HG03103 (cell line): Measurements from ENCODE around the gene SORL1.
"Not testable (repeated sequence)": the region's sequence is repeated elsewhere in the genome, so short reads cannot be mapped to it uniquely, and the experiment has no call there.

ENCODE experiments used
- ATAC-seq: cut with Tn5 transposase; IDR thresholded peaks from one replicate; pipeline ENCODE4 v1.9.1; 2021; ENCODE audit warnings: low read depth; ENCODE audit not compliant: unreplicated experiment

Gene SORL1

GRCh38 chr11:121451986-121452608 lies at the start of gene SORL1:
Gene SORL1 (plus strand): TSS chr11:121452314. CDS start chr11:121452332, 18 bp downstream.
- ATAC-seq, result peak; percentile 49

- ATAC-seq, result no peak
These were observed 46.5 kb upstream of the SORL1 start for GRCh38 chr11:121405646-121406045.

GRCh38 chr11:121406291-121406690 lies 45.8 kb upstream of the SORL1 start:
- no peak for ATAC-seq

- ATAC-seq, result no peak
These were observed 43.3 kb upstream of the SORL1 start for GRCh38 chr11:121408830-121409229.

- not testable (repeated sequence) for ATAC-seq
These were observed 42.1 kb upstream of the SORL1 start for GRCh38 chr11:121410041-121410440.

DNA sequence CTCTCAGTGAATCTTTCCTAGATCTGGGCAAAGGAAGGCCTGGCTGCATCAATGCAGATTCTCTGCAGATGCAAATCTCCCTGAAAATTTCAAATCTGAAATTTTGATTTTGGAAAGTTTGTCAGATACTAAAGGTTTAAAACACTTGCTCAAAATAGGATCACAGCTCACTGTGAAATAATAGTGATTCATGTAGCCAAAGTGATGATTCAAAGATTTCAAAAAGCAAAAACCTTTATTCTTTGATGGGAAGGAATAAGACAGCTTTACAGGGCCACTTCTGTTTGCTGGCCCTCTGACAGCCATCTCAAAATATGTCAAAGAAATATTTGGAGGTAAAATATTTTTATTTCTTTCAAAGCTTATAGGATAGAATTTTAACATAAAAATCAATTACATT lies 40.8 kb upstream of the SORL1 start:
- not testable (repeated sequence) for ATAC-seq

DNA sequence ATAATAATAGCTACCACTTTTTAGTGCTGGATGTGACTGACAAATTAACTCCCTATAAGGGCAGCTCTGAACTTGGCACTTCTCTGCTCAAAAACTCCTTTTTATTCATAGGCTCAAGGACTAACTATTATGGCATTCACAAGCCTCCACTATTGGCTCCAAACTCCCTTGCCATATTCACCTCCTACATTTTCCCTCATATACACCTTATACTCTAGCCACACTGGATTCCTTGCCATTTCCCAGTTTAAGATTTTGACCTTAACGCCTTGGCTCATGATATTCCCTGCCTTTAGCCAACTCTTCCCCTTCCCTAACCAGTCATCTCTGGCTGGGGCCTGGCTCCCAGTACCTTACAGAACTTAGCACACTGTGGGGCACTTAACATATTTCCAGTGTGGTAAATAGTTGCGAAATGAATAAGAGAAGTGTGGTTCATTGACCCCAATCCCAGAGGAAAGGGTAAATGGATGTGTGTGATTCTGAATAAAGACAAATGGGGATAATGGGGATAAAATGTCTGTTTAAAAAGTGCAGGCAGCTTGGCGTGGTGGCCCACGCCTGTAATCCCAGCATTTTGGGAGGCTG lies 40.0 kb upstream of the SORL1 start:
- no peak for ATAC-seq

GRCh38 chr11:121412711-121413415 lies 39.3 kb upstream of the SORL1 start:
- no peak for ATAC-seq

DNA sequence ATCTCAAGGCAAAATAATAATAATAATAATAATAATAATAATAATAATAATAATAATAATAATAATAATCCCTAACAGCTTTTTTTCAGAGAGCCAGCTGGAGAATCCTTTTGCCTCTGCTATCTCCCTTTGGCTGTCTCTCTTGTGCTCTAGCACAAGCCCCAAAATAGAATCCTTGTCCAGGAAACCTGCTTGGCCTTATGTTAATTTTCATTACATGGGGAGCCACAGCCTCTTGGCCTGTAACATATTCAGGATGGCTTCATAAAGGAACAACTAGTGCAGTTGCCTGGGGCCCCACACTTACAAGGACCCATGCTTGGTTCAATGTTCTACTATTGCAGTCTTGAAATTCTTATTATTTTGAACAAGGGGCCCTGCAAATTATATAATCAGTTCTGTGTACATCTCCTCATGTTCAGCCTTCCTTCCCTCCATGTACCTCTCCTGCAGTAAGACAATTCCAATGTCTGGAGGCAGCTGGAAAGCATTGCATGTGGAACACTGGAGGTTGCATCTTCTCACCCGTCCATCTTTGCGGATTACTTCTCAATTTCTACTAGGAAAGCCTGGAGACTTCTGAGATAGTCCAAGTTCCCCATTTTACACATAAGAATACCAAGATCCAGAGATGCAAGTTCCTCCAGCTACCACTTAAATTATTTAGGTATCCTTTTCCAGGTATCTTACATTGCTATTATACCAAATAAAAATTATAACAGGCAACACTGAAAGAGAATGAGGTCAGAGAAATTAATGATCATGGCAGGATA lies 37.8 kb upstream of the SORL1 start:
- no peak for ATAC-seq

DNA sequence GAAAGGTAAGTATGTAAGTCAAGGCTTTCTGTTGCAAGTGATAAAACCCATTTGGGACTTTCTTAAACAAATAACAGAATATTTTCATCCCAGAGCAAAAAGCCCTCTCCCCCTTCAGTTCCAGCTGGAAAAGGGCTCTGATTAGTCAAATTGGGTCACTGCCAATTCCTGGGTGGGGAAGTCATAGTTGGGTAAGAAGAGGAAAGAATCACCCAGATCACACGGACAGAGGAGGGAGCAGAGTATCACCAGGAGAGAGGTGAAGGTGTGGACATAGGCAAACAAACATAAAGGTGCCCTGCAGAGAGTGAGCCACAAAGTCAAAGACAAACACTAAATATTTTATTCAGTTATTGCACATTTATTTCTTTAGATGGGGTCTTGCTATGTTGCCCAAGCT lies 36.3 kb upstream of the SORL1 start:
- ATAC-seq, result no peak

DNA sequence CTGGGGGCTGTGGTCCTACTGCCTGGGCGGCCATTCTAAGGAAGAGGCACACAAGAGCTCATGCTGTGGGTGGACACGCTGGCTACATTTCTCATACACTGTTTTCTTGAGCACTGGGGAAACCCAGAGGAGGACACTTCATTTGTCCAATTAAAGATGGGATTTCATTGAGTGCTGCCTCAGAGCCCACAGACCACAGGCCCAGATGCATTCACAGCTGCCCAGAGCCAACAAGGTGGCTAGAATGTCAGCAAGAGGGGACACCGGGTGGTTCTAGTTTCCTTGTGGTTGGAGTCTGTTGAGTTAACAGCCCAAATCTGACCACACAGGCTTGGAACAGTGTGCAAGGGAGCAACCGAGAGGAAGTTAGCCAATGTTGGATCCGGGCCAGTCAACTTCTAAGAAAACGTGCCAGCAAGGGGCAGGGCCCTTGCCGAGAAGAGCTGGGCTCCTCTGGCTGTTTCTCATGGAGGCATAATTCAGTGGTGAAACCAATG lies 35.0 kb upstream of the SORL1 start:
- peak; percentile 45 for ATAC-seq

- ATAC-seq, result no peak
These were observed 34.5 kb upstream of the SORL1 start for GRCh38 chr11:121417607-121418006.

- ATAC-seq, result no peak
These were observed 33.4 kb upstream of the SORL1 start for GRCh38 chr11:121418625-121419114.

GRCh38 chr11:121419836-121420235 lies 32.3 kb upstream of the SORL1 start:
- ATAC-seq, result no peak

GRCh38 chr11:121420398-121420797 lies 31.7 kb upstream of the SORL1 start:
- ATAC-seq, result no peak

DNA sequence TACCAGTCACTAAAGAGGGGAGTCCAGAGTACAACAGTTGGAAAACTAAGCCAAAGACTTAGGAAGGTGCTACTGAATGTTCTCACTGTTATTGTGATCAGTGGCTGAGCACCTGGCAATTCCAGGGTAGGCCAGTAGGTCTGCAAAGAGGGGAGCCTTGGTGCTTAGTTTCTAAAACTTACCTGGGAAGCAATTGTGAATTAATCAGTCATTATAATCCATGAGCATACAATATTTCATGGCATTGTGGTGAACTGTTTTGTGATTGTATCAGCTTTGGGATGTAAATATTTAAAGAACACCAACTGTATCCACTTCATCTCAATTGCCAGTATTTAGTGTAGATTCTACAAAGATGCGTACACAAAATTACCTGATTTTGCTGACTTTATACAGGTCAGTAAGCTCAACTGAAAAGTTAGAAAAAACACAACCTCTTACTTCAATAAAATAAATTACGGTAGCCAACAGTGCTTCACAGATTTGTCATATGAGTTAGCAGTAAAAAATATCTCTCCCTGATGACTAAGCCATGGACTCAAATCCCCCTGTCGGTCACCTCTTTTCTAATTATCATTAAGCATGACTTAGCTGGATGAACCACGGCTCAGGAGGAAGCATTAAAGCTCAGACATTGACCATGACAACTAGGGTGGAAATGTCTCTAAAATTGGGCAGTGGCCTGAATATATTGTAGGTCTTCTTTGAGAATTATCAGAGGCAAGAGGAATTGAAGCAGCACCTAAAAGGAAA lies 30.8 kb upstream of the SORL1 start:
- no peak for ATAC-seq

DNA sequence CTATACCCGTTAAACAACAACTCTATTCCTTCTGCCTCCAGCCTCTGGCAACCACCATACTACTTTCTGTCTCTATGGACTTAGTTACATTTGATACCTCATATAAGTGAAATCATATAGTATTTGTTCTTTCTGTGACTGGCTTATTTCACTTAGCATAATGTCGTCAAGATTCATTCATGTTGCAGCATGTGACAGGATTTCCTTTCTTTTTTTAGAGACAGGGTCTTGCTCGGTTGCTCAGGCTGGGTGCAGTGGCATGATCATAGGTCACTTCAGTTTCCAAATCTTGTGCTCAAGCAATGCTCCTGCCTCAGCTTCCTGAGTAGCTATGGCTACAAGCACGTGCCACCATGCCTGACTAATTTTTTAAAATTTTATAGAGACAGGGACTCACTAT lies 29.4 kb upstream of the SORL1 start:
- ATAC-seq, result peak; percentile 50

DNA sequence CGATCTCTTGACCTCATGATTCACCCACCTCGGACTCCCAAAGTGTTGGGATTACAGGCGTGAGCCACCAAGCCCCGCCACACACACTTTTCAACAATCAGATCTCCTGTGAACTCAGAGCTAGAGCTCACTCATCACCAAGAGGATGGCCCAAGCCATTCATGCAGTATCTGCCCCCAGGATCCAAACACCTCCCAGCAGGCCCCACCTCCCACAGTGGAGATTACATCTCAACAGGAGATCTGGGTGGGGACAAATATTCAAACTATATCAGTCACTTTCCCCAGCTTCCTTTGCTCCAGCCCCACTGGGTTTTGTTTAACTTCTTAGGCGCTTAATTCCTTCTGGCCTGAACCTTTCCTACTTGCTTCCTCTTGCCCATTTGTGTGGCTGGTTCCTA lies 26.3 kb upstream of the SORL1 start:
- ATAC-seq, result no peak

GRCh38 chr11:121426476-121427399 lies 25.4 kb upstream of the SORL1 start:
- peak; percentile 38 for ATAC-seq
